ENCODE results near the gene TRIM5.
"Not testable (repeated sequence)": the region's sequence is repeated elsewhere in the genome, so short reads cannot be mapped to it uniquely, and the experiment has no call there.

The TRIM5 gene

DNA sequence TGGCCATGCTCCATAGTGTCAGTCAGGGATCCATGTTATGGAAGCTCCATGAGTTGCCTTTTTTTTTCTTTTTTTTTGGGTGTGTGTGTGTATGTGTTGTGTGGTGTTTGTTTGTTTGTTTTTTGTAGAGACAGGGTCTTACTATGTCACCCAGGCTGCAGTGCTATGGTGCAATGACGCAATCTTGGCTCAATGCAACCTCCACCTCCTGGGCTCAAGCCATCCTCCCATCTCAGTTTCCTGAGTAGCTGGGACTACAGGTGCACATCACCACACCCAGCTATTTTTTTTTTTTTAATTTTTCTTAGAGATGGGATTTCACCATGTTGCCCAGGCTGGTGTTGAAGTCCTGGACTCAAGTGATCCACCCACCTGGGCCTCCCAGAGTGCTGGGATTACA is 3.6 kb upstream of the TRIM5 start:
- no peak for DNase-seq

DNA sequence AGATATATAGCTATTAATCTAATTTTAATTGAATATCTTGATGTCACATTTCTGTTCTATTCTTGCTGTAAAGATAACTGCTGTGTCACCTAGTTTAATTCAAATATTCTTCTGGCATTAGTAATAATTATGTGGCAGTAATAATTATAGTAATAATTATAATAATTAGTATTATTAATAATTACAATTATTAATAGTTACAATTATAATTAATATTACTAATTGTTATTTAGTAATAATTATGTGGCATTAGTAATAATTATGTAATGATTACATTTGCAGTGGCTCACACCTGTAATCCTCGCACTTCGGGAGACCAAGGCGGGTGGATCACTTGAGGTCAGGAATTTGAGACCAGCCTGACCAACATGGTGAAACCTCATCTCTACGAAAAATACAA is 1.6 kb upstream of the TRIM5 start:
- no peak for DNase-seq

- no peak for DNase-seq
Measured at GRCh38 chr11:5684036-5684645, 733 bp downstream of the TRIM5 start.

- DNase-seq = not testable (repeated sequence)
Measured at GRCh38 chr11:5683620-5684019, 1.3 kb downstream of the TRIM5 start.

GRCh38 chr11:5682890-5683441 is 1.9 kb downstream of the TRIM5 start:
- not testable (repeated sequence) for DNase-seq

DNA sequence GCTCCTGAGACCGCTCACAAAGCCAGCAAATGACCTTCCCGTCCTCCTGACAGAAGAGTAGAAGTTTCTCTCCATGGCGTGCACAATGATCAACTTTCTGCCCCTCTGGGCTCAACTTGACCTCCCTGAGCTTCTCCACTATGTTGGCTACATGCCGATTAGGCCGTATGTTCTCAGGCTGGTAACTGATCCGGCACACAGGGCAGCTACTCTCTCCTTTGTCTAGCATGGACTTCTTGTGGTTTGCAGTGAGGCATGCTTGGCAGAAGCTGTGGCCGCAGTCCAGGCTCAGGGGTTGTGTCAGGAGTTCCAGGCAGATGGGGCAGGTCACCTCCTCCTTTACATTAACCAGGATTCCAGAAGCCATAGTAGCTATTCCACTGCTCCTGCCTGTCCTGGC is 5.1 kb downstream of the TRIM5 start:
- DNase-seq = no peak

DNA sequence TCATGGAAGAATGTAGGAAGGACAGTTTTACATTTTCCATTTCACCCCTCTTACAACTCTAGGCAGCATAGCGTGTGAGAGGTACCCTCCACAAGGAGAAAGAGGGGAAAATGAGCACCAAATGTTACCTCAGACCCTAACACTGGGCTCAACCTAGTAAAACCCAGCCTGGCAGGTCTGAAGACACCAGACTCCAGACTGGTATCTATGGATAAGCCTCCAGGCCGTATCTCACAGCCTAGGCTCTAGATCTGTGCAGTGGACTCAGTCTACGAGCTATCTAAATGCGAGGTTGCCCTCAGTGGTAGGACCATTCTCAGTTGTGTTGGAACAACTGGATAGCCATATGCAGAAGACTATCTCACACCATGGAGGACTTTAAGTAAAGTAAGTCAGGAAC is 10.5 kb downstream of the TRIM5 start:
- no peak for DNase-seq

DNA sequence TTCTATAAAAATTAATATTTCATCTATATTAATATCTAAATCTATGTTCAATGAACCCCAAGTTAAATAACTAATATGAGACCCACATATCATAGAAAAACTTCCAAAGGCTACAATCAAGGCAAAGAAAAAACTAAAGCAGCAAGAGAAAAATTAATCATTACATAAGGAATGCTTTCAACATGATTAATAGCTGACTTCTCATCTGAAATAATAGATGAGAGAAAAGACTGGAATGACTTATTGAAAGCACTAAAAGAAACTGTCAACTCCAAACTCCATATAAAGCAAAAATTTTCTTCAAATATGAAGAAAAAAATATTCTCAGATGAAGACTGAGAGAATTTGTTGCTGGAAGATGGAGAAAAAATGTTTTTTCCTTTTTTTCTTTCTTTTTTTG is 13.0 kb downstream of the TRIM5 start:
- DNase-seq = no peak

DNA sequence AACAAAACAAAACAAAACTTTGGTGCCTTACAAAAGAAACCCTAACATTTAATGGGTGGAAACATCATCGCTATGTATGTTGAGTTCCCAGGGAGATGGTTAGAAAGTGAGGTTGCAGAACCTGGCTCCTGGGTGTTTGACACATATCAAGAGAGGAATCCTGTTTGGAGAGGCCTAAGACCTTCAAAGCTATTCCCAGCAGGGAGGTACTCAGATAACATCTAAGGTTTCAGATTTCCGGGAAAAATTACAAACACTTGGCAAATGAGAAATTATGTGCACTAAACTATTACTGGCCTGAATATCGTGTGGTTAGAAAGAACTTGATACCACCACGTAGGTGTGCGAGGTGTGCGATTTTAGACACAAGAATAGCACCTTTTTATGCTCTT is 18.5 kb downstream of the TRIM5 start:
- DNase-seq = no peak

- no peak for DNase-seq
Measured at GRCh38 chr11:5665746-5666401, 19.0 kb downstream of the TRIM5 start.

- DNase-seq = no peak
Measured at GRCh38 chr11:5665051-5665570, 19.8 kb downstream of the TRIM5 start.

GRCh38 chr11:5663511-5663910 is 21.4 kb downstream of the TRIM5 start:
- DNase-seq = no peak

GRCh38 chr11:5658318-5658717 is 26.6 kb downstream of the TRIM5 start:
- no peak for DNase-seq

DNA sequence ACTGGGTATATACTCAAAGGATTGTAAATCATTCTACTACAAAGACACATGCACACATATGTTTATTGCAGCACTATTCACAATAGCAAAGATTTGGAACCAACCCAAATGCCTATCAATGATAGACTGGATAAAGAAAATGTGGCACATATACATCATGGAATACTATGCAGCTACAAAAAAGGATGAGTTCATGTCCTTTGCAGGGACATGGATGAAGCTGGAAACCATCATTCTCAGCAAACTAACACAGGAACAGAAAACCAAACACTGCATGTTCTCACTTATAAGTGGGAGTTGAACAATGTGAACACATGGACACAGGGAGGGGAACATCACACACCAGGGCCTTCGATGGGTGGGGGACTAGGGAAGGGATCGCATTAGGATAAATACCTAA is 27.9 kb downstream of the TRIM5 start:
- DNase-seq = not testable (repeated sequence)

DNA sequence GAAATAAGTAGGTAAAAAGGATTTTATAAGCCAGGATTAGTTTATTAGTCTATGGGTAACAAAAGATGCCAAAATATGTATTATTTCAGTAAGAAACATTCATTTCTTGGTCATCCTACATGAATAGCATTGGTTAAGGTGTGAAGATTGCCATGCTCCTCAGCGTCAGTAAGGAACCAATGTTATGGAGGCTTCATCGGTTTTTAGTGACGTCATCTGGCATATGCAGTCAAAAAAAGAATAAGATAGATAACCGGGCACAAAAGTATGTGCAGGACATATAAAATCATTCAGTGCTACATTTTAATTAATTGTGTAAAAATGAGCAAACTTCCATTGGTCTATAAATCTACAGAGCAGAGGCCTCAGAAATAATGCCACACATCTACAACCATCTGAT is 29.4 kb downstream of the TRIM5 start:
- no peak for DNase-seq

- DNase-seq = no peak
Measured at GRCh38 chr11:5646139-5646538, 38.7 kb downstream of the TRIM5 start.

DNA sequence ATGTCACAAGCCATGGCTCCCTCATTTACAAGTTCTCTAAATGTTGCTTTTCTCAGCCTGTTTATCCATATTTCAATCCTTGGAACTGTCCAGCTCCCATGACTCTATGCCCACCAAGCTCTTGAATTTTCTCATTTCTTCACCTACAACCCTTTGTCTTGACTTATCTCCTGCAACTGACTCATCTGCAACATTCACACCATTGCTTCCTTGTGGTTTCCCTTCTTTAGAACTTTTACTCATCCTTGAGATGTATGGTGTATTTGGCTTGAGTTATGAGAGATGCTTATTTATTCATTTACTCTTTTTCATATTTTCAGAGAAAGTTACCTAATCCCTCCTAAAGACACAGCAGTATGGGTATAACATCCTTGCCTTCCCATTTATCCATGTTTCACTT is 41.3 kb downstream of the TRIM5 start:
- DNase-seq = no peak

DNA sequence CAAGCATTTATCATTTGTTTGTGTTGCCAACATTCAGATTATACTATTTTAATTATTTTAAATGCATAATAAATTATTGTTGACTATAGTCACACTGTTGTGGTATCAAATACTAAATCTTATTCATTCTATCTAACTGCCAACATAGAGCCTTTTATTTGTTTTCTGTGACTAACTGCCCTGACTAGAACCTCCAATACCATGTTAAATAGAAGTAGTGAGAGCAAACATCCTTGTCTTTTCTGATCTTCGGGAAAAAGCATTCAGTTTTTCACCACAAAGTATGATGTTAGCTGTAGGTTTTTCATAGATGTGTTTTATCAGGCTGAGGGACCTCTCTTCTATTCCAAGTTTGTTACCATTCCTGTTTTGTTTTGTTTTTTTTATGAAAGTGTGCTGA is 44.9 kb downstream of the TRIM5 start:
- no peak for DNase-seq

- DNase-seq = no peak
Measured at GRCh38 chr11:5631969-5632635, 52.8 kb downstream of the TRIM5 start.

- no peak for DNase-seq
Measured at GRCh38 chr11:5631417-5631816, 53.5 kb downstream of the TRIM5 start.

GRCh38 chr11:5626196-5626595 is 58.7 kb downstream of the TRIM5 start:
- no peak for DNase-seq

DNA sequence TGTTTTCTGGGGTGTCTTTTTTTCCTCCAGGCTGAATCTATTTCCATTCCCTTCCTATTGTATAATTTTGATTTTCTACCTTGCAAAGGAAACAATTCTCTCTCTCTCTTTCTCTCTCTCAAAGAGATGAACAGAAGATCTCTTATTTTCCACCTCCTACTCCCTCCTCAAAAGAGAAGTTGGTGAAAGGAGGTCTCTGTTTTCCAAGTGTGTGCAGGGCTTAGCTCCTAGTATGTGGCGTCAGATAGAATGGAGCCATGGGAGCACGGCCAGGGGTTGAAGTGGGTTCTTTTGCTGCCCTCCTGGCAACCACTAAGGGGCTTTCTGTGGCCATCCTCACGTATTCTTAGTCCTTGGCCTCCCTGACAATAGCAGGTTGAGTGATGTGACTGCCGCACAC is 59.6 kb downstream of the TRIM5 start:
- no peak for DNase-seq

DNA sequence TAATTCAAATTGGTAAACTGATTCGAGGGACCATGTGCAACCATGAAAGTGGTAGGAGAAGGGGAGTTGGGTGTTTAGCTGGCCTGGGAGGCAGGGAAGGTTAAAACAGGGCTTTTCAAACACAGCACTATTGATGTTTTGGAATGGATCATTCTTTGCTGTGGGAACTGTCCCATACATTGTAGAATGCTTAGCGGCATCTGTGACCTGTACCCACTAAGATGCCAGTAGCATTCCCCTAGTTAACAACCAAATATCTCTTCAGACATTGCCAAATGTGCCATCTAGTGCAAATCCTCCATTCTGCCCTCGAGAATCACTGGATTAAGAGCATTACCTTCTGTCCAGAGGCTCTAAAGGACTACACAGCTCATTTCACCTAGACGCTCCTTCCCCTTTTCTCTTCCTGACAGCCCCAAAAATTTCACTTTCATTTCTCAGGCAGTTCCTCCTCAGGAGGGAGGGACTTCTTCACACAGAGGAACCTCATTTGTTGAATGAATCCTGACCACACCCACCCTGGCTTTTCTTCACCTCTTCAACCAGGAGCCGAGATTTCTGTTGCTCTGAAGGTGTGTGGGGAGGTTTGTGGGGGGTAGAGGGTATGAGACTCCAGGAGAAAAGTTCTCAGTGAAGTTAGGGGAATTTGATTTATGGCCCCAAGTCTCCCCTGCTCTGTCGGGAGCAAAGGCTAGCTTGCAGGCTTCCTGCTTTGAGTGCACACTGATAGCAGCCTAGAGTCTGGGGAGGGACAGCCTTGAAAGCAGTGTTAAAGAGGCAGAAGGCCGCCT is 60.2 kb downstream of the TRIM5 start, which contains the start of gene TRIM34:
Gene TRIM34 (plus strand): TSS at position 513 of the 791 bp plus-strand sequence. CDS start 7,331 bp downstream, outside the sequence.
- peak; percentile 33 to 95 for DNase-seq
